Body of pancreas (tissue), 4 donors: Measurements from ENCODE around the gene CEP72.
"Not testable (repeated sequence)": the region's sequence is repeated elsewhere in the genome, so short reads cannot be mapped to it uniquely, and the experiment has no call there.

Experiments
- CTCF ChIP-seq, 7 experiments: fragments of 450-650 bp in 4 of 7; fragments of 200-600 bp in 3 of 7; sonication (generic) in 3 of 7; IDR thresholded peaks; one replicate each; pipeline ENCODE4 v1.5.1; 2016 to 2019; ENCODE audit warnings: antibody characterized with exemption in 7 of 7
- POLR2A ChIP-seq, 3 donors: fragments of 450-650 bp; IDR thresholded peaks; one replicate each; pipeline ENCODE4 v1.6.1; 2016; ENCODE audit warnings: antibody characterized with exemption in 3 of 3, mild to moderate bottlenecking in 2 of 3

DNA sequence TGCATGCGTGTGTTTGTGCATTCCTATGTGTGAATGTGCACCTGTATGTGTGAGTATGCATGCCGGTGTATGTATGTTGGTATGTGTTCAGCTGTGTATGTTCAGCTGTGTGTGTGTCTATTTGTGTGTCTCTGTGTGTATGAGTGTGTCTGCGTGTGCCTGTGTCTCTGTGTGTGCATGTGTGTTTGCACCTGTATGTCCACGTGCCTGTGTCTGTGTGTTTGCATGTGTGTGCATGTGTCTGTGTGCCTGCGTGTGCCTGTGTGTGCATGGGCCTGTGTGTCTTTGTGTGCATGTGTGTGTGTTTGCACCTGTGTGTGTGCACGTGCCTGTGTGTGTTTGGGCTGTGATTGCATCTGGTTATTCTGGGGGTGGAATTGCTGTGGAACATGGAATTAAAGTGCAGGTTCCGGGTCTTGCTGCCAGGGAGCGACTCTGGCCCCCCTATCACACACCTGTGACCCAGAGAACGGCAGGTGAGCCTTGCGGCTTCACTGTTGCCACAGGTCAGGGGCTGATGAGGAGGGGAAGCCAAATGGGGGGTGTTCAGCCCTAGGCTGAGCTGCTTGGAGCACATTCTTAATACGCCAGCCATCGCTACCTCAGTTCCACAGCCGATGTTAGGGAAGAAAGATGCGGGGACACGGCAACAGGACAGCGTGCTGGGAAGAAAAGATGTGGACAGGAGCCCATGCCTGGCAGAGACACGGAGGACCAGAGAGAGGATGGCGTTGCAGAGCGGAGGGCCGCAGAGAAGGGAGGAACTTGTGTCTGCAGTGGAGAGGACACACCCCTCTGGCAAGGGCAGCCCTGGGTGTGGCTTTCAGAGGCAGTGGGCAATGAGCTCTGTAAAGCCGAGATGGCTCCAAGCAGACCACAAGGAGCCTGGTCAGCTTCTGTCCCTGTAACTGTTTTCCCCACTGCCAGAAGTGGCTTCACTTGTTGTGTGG lies 84.9 kb downstream of the CEP72 start:
- not testable (repeated sequence) for TF ChIP-seq CTCF, POLR2A (IDR thresholded peaks at IDR 0.05)
